Measurements from ENCODE around the gene MRPL53.
"Not testable (repeated sequence)": the region's sequence is repeated elsewhere in the genome, so short reads cannot be mapped to it uniquely, and the experiment has no call there.

Gene MRPL53

DNA sequence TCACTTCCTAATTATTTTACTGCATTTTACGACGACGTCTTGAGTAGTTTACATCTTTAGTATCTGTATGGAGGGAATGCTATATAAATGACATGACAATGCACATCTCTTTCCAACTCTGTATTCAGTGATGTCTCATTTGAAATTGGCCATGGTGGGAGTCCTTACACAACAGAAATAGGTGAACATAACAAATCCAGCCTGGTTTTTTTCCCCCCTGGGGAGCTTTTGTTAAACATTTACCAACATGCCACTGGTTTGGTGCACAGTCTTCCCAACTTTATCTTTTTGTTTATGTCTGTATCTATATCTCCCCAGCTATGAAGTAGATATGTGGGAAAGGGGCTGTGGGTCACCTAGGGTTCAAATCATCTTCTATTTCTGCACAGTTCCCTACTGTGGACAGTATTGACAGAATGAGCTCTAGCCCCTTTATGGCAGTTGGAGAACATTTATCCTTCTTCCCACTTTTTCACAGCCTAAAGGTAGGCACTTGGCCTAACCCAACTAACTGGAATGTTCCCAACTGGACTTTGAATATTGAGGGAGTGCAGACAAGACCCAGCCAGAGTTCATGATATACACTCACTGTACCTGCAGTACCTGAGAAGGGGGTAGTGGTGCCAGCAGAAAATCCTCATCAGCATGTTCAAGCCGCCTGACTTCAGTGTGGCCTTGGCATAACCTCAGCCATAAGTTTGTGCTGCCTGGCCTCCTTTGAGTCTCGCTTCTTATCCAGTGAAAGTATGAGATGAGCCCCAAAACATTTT, 25.1 kb downstream of the MRPL53 start:
- TF ChIP-seq, protein P1, sequence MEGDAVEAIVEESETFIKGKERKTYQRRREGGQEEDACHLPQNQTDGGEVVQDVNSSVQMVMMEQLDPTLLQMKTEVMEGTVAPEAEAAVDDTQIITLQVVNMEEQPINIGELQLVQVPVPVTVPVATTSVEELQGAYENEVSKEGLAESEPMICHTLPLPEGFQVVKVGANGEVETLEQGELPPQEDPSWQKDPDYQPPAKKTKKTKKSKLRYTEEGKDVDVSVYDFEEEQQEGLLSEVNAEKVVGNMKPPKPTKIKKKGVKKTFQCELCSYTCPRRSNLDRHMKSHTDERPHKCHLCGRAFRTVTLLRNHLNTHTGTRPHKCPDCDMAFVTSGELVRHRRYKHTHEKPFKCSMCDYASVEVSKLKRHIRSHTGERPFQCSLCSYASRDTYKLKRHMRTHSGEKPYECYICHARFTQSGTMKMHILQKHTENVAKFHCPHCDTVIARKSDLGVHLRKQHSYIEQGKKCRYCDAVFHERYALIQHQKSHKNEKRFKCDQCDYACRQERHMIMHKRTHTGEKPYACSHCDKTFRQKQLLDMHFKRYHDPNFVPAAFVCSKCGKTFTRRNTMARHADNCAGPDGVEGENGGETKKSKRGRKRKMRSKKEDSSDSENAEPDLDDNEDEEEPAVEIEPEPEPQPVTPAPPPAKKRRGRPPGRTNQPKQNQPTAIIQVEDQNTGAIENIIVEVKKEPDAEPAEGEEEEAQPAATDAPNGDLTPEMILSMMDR (IDR thresholded peaks at IDR 0.05; ENCODE audit: low read depth, low read length), result no peak
- no peak for DNase-seq (ENCODE audit: extremely low read depth, low read depth)

DNA sequence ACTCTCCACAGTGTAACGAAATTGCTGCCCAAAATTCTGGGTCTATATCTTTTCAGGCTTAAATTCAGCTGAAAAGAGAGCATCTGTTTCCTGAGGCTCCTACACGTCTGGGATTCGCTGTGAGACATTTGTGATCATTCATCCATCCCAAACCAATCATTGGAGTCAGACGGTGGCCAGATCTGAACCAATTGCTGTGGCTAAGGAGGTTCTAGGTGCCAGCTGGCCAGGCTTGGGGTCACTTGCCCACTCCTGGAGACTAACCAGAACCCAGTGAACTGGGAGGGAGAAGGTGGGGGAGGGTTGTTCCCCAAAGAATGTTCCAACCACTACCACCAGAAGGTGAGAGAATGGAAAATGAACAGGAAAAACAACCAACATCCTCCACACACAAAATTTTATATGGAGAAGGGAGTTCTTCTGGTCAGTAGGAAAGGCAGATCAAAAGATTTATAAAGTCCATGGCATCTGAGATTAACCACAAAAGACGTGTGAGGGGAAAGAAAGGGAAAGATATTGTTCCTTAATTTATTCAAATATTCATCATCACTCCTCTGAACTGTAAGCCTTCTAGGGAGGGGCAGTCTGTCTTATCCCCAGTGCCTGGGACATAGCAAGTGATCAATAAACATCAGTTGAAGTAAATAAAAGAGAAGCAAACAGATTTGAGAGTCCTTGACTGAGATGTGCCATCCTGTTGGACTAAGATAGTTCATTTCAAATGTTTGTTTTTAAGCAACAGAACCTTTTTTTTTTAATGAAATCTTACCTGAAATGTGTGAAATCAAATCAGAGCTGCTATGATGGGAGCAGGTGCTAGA, 27.8 kb downstream of the MRPL53 start:
- TF ChIP-seq, protein P1 (IDR thresholded peaks at IDR 0.05; ENCODE audit: low read depth, low read length), result no peak
- DNase-seq (ENCODE audit: extremely low read depth, low read depth), result no peak

DNA sequence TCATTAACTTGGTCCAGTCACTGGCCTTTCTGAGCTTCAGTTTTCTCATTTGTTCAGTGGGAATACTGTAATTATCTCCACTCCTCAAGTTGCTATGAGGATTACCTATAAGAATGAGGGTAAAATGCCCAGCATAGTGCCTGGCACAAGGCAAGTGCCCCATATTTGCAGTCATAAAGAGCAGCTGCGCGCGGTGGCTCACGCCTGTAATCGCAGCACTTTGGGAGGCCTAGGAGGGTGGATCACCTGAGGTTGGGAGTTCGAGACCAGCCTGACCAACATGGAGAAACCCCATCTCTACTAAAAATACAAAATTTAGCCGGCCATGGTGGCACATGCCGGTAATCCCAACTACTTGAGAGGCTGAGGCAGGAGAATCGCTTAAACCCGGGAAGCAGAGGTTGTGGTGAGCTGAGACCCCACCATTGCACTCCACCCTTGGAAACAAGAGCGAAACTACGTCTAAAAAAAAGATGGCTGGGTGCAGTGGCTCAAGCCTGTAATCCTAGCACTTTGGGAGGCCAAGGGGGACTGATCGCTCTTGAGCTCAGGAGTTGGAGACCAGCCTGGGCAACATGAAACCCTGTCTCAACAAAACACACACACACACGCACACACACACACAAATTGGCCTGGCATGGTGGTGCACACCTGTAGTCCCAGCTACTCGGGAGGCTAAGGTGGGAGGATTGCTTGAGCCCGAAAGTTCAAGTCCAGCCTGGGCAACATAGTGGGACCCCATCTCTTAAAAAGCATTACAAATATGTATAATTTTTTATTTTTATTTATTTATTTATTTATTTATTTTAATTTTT, 29.8 kb downstream of the MRPL53 start:
- not testable (repeated sequence) for DNase-seq (ENCODE audit: extremely low read depth, low read depth)

DNA sequence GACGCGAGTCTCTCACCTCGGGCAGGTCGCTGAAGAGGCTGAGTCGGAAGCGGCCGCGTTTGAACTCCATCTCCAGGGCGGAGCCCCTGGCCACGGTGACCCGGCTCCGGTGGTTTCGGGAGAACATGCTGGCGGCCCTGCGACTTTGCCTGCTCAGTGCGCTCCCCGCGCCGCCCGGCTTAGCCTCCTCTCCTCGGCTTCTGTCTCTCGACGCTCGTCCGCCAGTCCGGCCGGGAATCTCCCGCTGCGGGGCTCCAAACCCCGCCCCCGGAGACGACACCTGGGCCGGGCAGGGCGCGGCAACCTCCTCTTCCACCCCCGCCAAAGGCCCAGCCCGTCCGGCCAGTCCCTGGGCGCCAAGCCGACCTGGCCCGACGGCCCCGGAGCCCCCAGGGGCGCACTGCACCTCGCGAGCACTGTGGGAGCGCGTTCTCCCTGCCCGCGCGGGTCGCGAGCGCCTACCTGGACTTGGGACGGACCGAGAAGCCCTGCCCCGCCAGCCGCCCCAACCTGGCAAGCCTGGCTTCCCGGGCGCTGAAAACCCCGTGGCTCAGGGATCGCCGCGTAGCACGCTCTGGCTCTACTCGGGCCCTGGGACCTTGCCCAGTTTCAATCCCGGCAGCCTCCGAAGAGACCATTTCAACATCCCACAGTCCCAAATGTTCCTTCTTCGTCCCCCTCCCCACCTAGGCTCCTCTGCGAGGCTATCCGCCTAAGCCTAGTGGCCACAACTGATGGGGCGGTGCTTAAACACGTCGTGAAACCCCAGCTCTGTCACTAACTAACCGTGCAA, 30.6 kb downstream of the MRPL53 start, which contains the start of gene RTKN:
RTKN (minus strand) TSS at position 248 of the 793 bp plus-strand sequence; CDS start at position 127, 121 bp downstream.
- TF ChIP-seq, protein P1 (IDR thresholded peaks at IDR 0.05; ENCODE audit: low read depth, low read length), result no peak
- no peak for DNase-seq (ENCODE audit: extremely low read depth, low read depth)

DNA sequence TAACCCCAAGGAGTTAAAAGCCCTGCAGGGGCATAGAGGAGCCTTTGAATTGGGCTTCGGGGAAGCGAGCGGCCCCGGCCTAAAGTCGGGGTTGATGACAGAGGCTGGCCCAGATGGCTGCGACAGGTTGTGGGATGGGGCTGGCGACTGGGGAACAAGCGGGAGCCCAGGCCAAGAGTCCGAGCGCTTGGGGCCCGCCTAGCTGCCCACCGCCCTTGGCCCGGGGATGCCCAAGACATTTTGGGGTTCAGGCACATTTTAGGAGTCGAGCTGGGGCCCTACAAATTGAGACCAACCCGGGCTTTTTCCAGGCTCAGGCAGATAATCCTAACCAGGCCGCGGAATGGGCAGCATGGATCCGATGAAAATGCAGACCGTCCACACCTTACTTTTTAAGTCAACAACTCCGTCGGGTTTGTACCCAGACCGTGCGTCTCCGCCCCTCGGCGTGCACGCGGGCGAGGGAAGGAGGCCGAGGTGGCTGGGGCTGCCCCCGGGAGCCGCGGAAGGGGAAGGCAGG, 31.2 kb downstream of the MRPL53 start:
- TF ChIP-seq, protein P1 (IDR thresholded peaks at IDR 0.05; ENCODE audit: low read depth, low read length), result no peak
- DNase-seq (ENCODE audit: extremely low read depth, low read depth), result no peak

DNA sequence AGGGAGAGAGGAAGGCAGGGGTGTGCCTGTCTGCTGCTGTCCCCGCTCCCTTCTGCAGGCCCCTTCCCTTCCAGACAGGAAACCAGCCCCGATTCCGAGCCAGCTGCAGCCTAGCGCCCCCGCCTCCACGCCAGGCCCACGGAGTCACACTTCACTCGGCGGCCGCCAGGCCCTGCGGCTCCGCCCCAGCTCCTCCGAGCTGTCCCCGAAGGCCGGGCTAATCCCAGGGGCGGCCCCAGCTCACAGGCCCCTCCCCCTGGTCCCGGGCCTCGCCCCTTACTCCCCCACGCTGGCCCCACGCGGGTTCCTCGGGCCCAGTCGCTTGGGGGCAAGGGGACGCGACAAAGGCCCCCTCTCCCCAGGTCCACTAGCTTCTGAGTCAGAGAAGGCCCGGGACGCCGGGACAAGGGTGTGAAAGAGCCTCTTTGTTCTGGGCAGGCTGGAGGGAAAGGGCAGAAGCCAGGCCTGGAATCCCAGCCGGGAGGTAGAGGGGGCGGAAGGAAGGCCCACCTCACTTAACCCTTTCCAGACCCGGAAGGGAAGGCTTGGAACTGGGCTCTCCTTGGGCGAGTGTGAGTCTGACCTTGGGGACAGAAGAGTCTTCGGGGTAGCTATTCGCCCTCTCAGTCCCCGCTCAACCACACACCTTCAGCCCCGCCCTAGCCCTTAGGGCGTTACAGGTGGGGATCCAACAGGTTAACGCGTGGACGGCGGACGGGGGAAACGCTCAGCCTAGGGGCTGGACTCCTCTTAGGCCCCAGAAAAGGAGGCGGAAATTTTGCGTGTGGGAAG, 31.9 kb downstream of the MRPL53 start:
- TF ChIP-seq, protein P1 (IDR thresholded peaks at IDR 0.05; ENCODE audit: low read depth, low read length), result peak; percentile 13

More for the DNA sequence above, 31.9 kb downstream of the MRPL53 start:
- no peak for DNase-seq (ENCODE audit: extremely low read depth, low read depth)

All from AG09319 (cell line).